ENCODE results near the gene TAP2. TPM values are rescaled to one million over a fixed set of nuclear protein-coding genes. Genes with fewer than 3 reads are reported as not detected.

TAP2 gene
- total and polyA plus RNA-seq, 2 experiments from 2014 or later: 4.9 to 102 TPM

DNA sequence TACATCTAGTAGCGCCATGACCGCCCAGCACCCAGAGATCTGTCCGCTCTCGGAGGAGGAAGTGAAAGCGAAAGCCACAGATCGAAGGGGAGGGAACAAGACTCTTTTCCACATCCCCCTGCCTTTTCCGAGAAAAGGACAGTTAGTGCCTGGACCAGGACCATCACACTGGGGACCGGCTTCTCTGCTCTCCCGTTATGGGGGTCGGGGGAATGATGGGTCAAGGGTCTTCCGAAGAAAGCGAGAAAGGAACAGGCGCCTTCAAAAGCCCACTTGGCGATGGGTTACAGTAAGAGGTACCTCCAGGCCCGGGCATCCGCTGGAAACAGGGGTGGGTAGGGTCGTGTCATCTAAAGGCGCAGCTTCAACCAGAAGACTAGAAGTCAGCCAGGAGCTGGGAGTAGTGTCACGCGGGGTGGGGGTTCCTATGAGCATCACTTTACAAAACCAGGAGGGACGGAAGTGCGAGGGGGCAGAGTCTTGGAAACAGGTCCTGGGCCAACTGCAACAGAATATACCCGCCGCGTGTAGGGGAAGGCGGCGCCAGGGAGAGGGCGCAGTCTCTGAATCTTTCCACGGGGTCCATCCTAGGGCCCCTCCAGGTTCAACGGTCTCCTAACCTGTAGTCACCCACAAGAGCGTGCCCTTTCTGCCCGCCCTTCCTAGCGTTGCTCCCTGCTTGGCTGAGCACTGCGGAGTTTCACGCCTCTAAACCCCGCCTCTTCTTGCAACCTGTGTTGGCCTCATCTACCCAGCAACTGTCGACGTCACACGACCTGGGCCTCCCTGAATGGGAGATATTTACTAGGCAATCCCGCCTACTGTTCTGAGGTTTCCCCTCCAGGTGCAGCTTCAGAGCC lies 5.7 kb upstream of the TAP2 start, which contains the start of gene PSMB8:
Gene PSMB8 (minus strand): TSS at position 69 of the 860 bp plus-strand sequence. CDS start 51 bp downstream, at position 18.
- no peak within 1 kb of the TSS for H3K27ac ChIP-seq (ENCODE audit: low read depth)
- H3K4me3 Mint-ChIP-seq: peak within 1 kb of the TSS; percentile 92

More for the DNA sequence above, 5.7 kb upstream of the TAP2 start, which contains the start of gene PSMB8:
- Histone ChIP-seq H3K27me3 (ENCODE audit: insufficient read depth) (peaks cover 15% of the 10 kb centered on the region), H3K79me2 (replicated peaks; ENCODE audit: insufficient read depth) (no peaks in the 10 kb centered on the region), H3K4me2 (peak within 1 kb of the TSS; percentile 99), H3K36me3 (ENCODE audit: insufficient read depth) (peaks cover 6% of the 10 kb centered on the region; the same call in 1 of the 2 replicates), H3K4me3 (peak within 1 kb of the TSS; percentile 98), H4K20me1 (replicated peaks; ENCODE audit: insufficient read depth) (no peaks in the 10 kb centered on the region), H3K4me1 (ENCODE audit: insufficient read depth) (peaks cover 7% of the 10 kb centered on the region), H3F3A (replicated peaks; ENCODE audit: low read depth) (no peaks in the 10 kb centered on the region), H2AFZ (peak within 1 kb of the TSS; percentile 99), H3K9me2 (ENCODE audit: insufficient read depth) (no peaks in the 10 kb centered on the region)
- TF ChIP-seq, protein P1, sequence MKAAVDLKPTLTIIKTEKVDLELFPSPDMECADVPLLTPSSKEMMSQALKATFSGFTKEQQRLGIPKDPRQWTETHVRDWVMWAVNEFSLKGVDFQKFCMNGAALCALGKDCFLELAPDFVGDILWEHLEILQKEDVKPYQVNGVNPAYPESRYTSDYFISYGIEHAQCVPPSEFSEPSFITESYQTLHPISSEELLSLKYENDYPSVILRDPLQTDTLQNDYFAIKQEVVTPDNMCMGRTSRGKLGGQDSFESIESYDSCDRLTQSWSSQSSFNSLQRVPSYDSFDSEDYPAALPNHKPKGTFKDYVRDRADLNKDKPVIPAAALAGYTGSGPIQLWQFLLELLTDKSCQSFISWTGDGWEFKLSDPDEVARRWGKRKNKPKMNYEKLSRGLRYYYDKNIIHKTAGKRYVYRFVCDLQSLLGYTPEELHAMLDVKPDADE (IDR thresholded peaks at IDR 0.05): no peak
- TF ChIP-seq, protein P2, sequence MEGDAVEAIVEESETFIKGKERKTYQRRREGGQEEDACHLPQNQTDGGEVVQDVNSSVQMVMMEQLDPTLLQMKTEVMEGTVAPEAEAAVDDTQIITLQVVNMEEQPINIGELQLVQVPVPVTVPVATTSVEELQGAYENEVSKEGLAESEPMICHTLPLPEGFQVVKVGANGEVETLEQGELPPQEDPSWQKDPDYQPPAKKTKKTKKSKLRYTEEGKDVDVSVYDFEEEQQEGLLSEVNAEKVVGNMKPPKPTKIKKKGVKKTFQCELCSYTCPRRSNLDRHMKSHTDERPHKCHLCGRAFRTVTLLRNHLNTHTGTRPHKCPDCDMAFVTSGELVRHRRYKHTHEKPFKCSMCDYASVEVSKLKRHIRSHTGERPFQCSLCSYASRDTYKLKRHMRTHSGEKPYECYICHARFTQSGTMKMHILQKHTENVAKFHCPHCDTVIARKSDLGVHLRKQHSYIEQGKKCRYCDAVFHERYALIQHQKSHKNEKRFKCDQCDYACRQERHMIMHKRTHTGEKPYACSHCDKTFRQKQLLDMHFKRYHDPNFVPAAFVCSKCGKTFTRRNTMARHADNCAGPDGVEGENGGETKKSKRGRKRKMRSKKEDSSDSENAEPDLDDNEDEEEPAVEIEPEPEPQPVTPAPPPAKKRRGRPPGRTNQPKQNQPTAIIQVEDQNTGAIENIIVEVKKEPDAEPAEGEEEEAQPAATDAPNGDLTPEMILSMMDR (conservative IDR thresholded peaks at IDR 0.05; ENCODE audit: low read depth in 2 of 2): 0 out of 4 replicates have a peak, but pooled peaks of 1 of the 2 experiments have one; percentile 7
- TF ChIP-seq EZH2 (IDR thresholded peaks at IDR 0.05; ENCODE audit: low read depth, unreplicated experiment) (no peak), ZNF114 (CRISPR knock-in tag; IDR thresholded peaks at IDR 0.05) (no peak), POLR2AphosphoS5 (IDR thresholded peaks at IDR 0.05; ENCODE audit: low read depth) (peak; percentile 79; the same call in 1 of the 2 replicates), JUNB (IDR thresholded peaks at IDR 0.05; ENCODE audit: unreplicated experiment) (no peak), NANOG (IDR thresholded peaks at IDR 0.05; ENCODE audit: borderline replicate concordance) (no peak), EZH2phosphoT487 (IDR thresholded peaks at IDR 0.05; ENCODE audit: unreplicated experiment) (no peak), ZNF331 (CRISPR knock-in tag; IDR thresholded peaks at IDR 0.05; ENCODE audit: low read depth) (no peak), STAT1 (IDR thresholded peaks at IDR 0.05; ENCODE audit: unreplicated experiment) (no peak), CREB1 (CRISPR knock-in tag; IDR thresholded peaks at IDR 0.05; ENCODE audit: low read depth) (peak; percentile 93)
- TF ChIP-seq, protein P3, sequence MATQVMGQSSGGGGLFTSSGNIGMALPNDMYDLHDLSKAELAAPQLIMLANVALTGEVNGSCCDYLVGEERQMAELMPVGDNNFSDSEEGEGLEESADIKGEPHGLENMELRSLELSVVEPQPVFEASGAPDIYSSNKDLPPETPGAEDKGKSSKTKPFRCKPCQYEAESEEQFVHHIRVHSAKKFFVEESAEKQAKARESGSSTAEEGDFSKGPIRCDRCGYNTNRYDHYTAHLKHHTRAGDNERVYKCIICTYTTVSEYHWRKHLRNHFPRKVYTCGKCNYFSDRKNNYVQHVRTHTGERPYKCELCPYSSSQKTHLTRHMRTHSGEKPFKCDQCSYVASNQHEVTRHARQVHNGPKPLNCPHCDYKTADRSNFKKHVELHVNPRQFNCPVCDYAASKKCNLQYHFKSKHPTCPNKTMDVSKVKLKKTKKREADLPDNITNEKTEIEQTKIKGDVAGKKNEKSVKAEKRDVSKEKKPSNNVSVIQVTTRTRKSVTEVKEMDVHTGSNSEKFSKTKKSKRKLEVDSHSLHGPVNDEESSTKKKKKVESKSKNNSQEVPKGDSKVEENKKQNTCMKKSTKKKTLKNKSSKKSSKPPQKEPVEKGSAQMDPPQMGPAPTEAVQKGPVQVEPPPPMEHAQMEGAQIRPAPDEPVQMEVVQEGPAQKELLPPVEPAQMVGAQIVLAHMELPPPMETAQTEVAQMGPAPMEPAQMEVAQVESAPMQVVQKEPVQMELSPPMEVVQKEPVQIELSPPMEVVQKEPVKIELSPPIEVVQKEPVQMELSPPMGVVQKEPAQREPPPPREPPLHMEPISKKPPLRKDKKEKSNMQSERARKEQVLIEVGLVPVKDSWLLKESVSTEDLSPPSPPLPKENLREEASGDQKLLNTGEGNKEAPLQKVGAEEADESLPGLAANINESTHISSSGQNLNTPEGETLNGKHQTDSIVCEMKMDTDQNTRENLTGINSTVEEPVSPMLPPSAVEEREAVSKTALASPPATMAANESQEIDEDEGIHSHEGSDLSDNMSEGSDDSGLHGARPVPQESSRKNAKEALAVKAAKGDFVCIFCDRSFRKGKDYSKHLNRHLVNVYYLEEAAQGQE (IDR thresholded peaks at IDR 0.05; ENCODE audit: unreplicated experiment): no peak
- H3K36me3 Mint-ChIP-seq (ENCODE audit: low read depth): peaks cover 25% of the 10 kb centered on the region; the same call in 2 of the 3 replicates
- peaks cover 15% of the 10 kb centered on the region for H3K27me3 Mint-ChIP-seq (ENCODE audit: insufficient read depth, low read depth, poor library complexity)
- DNase-seq (ENCODE audit: low spot score): peak; percentile 99
- H3K4me1 Mint-ChIP-seq: peaks cover 13% of the 10 kb centered on the region
- no peaks in the 10 kb centered on the region for H3K9me3 Mint-ChIP-seq
- peak; percentile 91 for ATAC-seq
- H3K27ac Mint-ChIP-seq: peak within 1 kb of the TSS; percentile 87

Data from GM23338 (cell line).